Ishikawa (cell line): ENCODE data around the gene PHF1.
A peak's percentile ranks its signal among the peaks of the same experiment; 100 is the strongest.

ENCODE experiments used
- CEBPB ChIP-seq: IDR thresholded peaks from 2 replicates; pipeline ENCODE4 v1.6.1; 2012
- CREB1 ChIP-seq: IDR thresholded peaks from 2 replicates; pipeline ENCODE4 v1.6.1; 2012; ENCODE audit warnings: low read depth
- EGR1 ChIP-seq: IDR thresholded peaks from 2 replicates; pipeline ENCODE4 v1.6.1; 2012
- EP300 ChIP-seq: IDR thresholded peaks from 2 replicates; pipeline ENCODE4 v1.6.1; 2012; ENCODE audit warnings: borderline replicate concordance
- FOXM1 ChIP-seq: IDR thresholded peaks from 2 replicates; pipeline ENCODE4 v1.6.1; 2012; ENCODE audit warnings: low read depth, borderline replicate concordance
- MAX ChIP-seq: IDR thresholded peaks from 2 replicates; pipeline ENCODE4 v1.6.1; 2012
- NFIC ChIP-seq: IDR thresholded peaks from 2 replicates; pipeline ENCODE4 v1.6.1; 2012
- RAD21 ChIP-seq: IDR thresholded peaks from 2 replicates; pipeline ENCODE4 v1.6.1; 2012; ENCODE audit warnings: low read depth
- REST ChIP-seq: IDR thresholded peaks from 2 replicates; pipeline ENCODE4 v1.6.1; 2012; ENCODE audit warnings: low read depth, mild to moderate bottlenecking
- TAF1 ChIP-seq: IDR thresholded peaks from 2 replicates; pipeline ENCODE4 v1.6.1; 2012; ENCODE audit warnings: low read depth, mild to moderate bottlenecking
- TCF12 ChIP-seq: IDR thresholded peaks from 2 replicates; pipeline ENCODE4 v1.6.1; 2012; ENCODE audit warnings: low read depth
- TEAD4 ChIP-seq: IDR thresholded peaks from 2 replicates; pipeline ENCODE4 v1.6.1; 2012
- USF1 ChIP-seq: IDR thresholded peaks from 2 replicates; pipeline ENCODE4 v1.6.1; 2012
- YY1 ChIP-seq: IDR thresholded peaks from 2 replicates; pipeline ENCODE4 v1.6.1; 2012; ENCODE audit warnings: low read depth
- ZBTB7A ChIP-seq: IDR thresholded peaks from 2 replicates; pipeline ENCODE4 v1.6.1; 2012; ENCODE audit warnings: low read depth

PHF1 gene

GRCh38 chr6:33410711-33411631 lies at the start of gene PHF1:
Gene PHF1, plus strand, starts transcription at chr6:33411014. Its CDS starts 1,250 bp downstream, at chr6:33412264.
- TF ChIP-seq CEBPB (no peak), RAD21 (no peak), REST (no peak), YY1 (no peak), CREB1 (no peak), TAF1 (peak; percentile 6; the same call in 1 of the 2 replicates), MAX (no peak), FOXM1 (no peak), TEAD4 (no peak), ZBTB7A (peak; percentile 97), TCF12 (no peak), NFIC (no peak), EGR1 (no peak), USF1 (no peak), EP300 (no peak)

GRCh38 chr6:33367009-33367714 lies 43.7 kb upstream of the PHF1 start:
- no peak for TF ChIP-seq CEBPB

- TF ChIP-seq REST (no peak), CEBPB (no peak), EP300 (no peak), USF1 (no peak), CREB1 (no peak), MAX (no peak), TAF1 (no peak), ZBTB7A (no peak)
Observed at GRCh38 chr6:33372526-33373123, 38.2 kb upstream of the PHF1 start.

GRCh38 chr6:33373960-33374910 lies 36.6 kb upstream of the PHF1 start:
- TF ChIP-seq EGR1 (no peak), FOXM1 (no peak), EP300 (no peak)

- peak; percentile 90 for TF ChIP-seq CEBPB
- TF ChIP-seq NFIC: peak; percentile 60
- no peak for TF ChIP-seq TAF1
Observed at GRCh38 chr6:33375143-33375671, 35.6 kb upstream of the PHF1 start.
